Hindlimb muscle (tissue), 1 donor: ENCODE data around the gene SLC9A4. TPM values are rescaled to one million over a fixed set of nuclear protein-coding genes. Genes with fewer than 3 reads are reported as not detected.

ENCODE experiments used
- DNase-seq: peaks from one replicate; pipeline ENCODE4 v3.0.0-alpha.2; 2013
- polyA plus RNA-seq: library from polyadenylated mRNA; unstranded; fragments of 120-200 nt; gene quantifications from one replicate; pipeline ENCODE4 v1.2.1, GENCODE V29; 2013; ENCODE audit not compliant: insufficient read length

SLC9A4 gene
- polyA plus RNA-seq, 1 donor, result not detected

DNA sequence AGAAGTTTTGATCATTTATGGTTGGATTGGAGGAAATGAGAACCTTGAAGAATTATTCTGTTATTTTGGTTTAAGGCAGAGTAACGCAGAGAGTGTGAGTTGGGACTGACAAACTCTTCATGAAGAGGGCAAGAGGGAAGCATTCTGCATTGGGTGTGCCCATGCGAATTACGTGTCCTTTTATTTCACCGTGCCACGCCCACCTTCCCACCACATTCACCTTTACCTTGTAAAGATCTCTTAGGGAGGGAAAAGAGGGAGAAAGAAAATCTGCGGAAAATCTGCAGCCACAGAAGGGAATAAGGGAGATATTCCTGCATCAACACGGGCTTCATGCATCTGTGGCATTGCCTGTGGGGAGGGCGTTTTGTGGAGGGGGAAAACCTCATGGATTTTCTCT, 31.8 kb downstream of the SLC9A4 start:
- no peak for DNase-seq

DNA sequence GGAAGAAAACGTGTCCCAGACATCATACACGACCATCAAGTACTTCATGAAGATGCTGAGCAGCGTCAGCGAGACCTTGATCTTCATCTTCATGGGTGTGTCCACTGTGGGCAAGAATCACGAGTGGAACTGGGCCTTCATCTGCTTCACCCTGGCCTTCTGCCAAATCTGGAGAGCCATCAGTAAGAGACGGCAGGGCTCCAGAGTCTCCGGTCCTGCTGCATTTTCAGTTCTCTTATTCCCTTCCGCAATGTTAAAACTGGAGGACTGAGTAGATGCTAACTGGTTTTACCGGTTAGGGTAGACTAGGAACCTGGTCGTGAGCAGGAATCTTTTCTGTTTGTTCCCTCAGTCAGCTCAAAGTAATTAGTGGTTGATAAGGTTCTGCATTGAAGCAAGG, 32.3 kb downstream of the SLC9A4 start:
- no peak for DNase-seq

DNA sequence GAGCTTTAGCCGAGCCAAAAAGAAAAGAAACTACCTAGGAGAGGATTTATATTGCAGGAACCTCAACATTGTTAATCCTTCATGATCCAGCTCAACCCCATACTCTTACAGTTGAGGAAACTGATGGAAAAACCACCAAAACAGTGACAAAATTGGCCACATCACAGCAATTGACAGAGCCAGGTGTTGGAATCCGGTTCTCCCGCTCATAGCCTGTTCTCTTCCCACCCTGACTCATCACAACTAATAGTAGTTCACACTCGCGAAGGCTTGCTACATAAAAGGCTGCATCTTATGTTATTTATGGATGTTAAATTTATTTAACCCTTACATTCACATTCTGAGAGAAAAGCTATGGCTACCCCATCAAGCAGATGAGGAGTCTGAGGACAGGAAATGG, 33.7 kb downstream of the SLC9A4 start:
- no peak for DNase-seq

- no peak for DNase-seq
These were observed 35.8 kb downstream of the SLC9A4 start for GRCh38 chr2:102508863-102509262.

GRCh38 chr2:102509749-102510148, 36.7 kb downstream of the SLC9A4 start:
- DNase-seq, result no peak

DNA sequence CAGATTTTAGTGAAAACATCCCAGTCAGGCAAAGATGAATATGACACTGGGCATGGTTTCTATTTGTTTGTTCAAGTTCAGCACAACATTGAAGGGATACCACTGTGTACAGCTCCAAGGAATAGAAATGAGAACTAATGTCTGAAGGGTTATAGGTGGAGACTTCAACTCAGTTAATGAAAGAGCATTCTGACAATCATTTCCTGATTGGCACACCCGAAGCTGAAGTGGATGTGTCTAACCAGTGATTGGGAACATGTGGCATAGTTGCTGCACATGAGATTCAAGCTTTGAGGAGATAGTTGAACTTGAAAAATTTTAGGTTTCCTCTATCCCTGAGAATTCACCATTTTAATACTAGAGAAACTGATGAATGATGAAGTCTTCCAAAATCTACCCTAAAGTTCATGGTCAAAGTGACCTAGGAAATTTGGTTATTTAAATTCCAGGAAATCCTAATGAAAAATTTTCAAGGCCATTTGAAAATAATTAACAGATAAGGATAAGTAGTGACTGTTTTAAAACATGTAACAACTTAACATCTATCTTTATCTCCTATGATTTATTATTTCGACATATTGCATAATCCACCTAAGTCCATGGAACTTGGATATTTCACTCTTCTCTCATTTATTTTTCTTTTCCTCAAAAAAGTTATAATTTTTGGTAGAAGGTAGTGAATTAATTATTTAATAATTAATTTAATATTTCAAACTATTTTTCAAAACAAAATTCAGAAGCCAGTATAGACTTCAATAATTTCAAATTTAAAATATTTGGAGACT, 38.0 kb downstream of the SLC9A4 start:
- DNase-seq, result no peak

DNA sequence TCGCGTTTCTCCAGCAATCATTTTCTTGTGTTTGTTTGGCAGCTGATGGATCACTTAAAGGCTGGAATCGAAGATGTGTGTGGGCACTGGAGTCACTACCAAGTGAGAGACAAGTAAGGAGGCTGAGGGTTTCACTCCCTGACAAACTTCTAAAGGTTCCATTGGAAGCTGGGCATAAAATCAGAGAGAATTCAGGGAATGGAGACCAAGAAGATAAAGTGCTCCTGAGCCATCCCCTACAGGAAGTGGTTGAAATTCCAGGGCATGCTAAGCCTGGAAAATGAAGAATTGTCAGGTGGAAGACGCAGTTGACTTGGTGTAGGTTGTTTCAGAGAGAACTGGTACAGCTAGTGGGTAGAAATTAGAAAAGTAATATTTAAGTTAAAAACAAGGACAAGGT, 39.1 kb downstream of the SLC9A4 start:
- no peak for DNase-seq

- DNase-seq, result no peak
These were observed 40.4 kb downstream of the SLC9A4 start for GRCh38 chr2:102513355-102513939.

- no peak for DNase-seq
These were observed 41.2 kb downstream of the SLC9A4 start for GRCh38 chr2:102514061-102514785.

- no peak for DNase-seq
These were observed 42.8 kb downstream of the SLC9A4 start for GRCh38 chr2:102515851-102516250.

DNA sequence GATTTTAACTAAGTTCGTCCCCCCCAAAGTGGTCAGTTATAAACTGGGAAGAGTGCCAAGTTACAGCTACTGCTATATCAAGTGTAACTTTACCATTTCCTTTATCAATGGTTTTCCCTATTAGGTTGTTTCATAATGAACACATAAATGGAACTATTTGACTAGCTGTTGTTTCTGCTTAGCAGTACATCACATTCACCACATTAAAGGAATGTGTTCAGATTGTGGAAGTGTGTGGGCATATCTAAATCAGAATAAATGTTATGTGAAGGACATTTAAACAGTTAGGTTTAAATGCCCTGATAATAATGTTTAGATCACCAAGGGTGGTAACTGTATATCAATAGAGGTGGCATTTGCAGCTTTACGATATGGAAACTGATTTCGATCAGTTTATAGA, 45.1 kb downstream of the SLC9A4 start:
- no peak for DNase-seq

DNA sequence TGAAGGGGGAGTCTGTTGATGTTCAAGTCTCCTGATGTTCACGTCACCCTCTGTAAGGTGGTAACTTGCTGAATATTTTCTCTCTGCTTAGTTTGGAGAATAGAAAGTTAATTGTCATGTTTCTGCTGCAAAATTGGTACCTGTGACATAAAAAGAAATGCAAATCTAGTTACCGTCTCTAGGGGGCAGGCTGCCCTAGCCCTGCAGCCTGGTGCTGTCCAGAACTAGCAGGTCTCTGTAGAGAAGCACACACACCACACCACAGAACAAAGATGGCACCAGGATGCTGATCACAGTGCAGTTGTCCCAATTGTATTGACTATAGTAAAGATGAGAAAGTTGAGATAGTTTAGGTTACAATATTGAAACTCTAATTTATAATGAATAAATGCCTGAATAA, 47.0 kb downstream of the SLC9A4 start:
- DNase-seq, result peak; percentile 11

DNA sequence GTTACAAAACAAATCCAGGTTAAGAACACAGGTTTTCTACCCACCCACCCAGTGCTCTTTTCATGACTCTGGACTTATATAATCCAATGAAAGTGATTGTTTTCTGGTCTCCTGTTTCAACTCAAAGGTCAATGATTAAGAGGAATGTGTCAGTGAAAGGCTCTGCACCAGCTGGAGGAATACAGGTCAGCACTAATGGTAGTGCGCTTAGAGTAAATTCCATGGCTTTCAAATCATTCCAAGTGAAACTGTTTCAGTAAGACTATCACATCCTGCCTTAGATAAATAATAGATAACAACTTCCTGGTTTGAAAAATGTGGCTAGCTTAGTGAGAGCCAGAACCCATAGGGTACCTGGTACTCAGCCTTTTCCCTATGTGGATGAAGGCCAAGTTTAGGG, 47.8 kb downstream of the SLC9A4 start:
- DNase-seq, result no peak

GRCh38 chr2:102522162-102522561, 49.1 kb downstream of the SLC9A4 start:
- DNase-seq, result no peak

GRCh38 chr2:102522890-102523289, 49.9 kb downstream of the SLC9A4 start:
- no peak for DNase-seq

GRCh38 chr2:102523651-102524050, 50.6 kb downstream of the SLC9A4 start:
- no peak for DNase-seq

DNA sequence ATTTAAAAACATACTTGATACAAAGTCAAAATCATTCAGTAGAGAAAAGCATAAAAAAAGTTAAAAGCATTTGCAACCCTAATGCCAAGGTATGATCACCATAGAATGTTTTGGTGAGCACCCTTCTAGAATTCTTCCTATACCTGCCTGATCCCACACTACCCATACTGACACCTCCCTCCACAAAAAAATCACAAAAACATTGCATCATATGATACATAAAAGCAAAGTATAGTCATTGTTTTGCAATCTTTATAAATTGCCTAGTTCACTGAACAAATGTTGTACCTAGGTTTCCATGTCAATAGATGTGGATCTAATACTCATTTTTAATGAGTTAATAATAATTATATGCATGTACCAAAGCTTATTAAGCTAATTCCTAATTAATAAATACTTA, 54.1 kb downstream of the SLC9A4 start:
- DNase-seq, result no peak

DNA sequence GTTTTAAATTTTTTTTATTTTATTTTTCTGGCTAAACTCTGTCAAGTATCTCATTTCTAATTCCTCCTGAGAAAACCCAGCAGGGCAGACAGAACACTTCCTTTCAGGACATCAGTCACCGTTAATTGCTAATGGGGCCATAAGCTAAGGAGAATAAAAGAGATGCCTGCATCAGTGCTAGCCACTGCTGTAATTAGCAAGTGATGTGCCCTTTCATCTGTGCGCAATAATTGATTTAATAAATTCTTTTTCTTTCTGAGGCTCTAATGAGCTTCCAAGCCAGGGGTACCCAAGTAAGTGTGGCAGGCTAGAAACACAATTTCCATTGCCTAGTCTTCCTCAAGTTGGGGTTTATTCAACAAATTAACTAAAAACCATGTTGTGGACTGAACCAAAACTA, 65.5 kb downstream of the SLC9A4 start:
- no peak for DNase-seq

DNA sequence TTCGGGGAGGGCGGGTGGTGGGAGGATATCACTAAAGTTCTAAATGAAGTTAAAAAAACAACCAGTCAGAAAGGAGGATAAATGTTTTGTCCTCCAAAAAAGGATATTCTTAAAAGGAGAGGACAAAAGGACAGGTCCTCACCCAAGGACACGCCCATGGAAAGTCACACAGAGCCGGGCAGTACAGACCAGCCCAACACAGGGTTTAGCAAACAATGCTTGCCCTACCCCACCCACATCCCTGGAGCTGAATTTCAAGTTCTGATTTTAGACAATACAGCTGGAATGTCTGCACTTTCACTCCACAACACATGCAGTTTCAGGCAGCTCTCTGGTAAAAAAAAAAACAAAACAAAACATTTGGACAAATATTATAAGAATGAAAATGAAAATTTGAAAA, 67.9 kb downstream of the SLC9A4 start:
- DNase-seq, result no peak

GRCh38 chr2:102544182-102544581, 71.2 kb downstream of the SLC9A4 start:
- no peak for DNase-seq

- no peak for DNase-seq
These were observed 74.4 kb downstream of the SLC9A4 start for GRCh38 chr2:102547462-102547861.

GRCh38 chr2:102549027-102549426, 76.0 kb downstream of the SLC9A4 start:
- no peak for DNase-seq

DNA sequence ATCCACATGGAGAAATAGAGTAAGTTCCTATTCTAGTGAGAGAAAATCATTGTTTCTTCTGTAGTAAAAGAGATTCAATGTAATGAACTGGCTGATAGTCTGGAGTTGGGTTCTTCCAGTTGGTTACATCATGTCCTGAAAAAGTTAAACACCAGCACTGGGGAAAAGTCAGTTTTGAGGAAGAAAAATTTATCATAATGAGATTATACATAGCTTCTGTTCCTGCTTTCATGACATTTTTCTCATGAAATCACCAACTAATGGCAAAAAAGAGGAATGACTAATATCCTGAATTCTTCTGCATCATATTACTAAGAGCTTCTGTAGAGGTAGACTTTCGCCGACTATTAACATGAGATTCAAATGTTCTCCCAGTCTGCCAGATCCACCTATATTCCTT, 77.1 kb downstream of the SLC9A4 start:
- DNase-seq, result no peak
